GM12878 (cell line): ENCODE data around the gene DDX31. TPM values are rescaled to one million over a fixed set of nuclear protein-coding genes. Genes with fewer than 3 reads are reported as not detected.

Experiments used
- ATAC-seq: fragments of 200-7000 bp; cut with Tn5 transposase; 3 replicates; pipeline ENCODE4 v1.9.1; 2020; ENCODE audit warnings: mild to moderate bottlenecking, moderate library complexity
- BruUV-seq: library from RNA; stranded (reverse); fragments of 400-500 nt; replicated peaks from 2 replicates; lab custom pipeline; 2021; lab: Mats Ljungman, UMichigan
- CTCF ChIA-PET: fragments of 300-600 bp; sonication (Branson Sonifier 250); formaldehyde crosslinking; extraction: SDS; loops from one replicate; lab custom pipeline; 2021; ENCODE audit warnings: inconsistent platforms; lab: Yijun Ruan, JAX
- POLR2A ChIA-PET: fragments of 350-600 bp; formaldehyde crosslinking; extraction: SDS; loops from one replicate; lab custom pipeline; 2021; ENCODE audit warnings: inconsistent platforms; lab: Charles Lee
- RAD21 ChIA-PET: fragments of 300-600 bp; sonication (Branson Sonifier 250); formaldehyde crosslinking; loops from one replicate; lab custom pipeline; 2023; ENCODE audit warnings: antibody characterized with exemption; ENCODE audit not compliant: unreplicated experiment; lab: Charles Lee
- SMC1A ChIA-PET: fragments of 300-600 bp; sonication (Branson Sonifier 250); formaldehyde crosslinking; loops from one replicate; lab custom pipeline; 2023; ENCODE audit not compliant: unreplicated experiment, uncharacterized antibody; lab: Charles Lee
- DNase-seq: peaks from one replicate; pipeline ENCODE4 v3.0.0-alpha.2; 2011; ENCODE audit warnings: low read depth, low spot score
- FAIRE-seq: peaks from 3 replicates; lab custom pipeline; 2011; peaks lifted over from hg19 to GRCh38; lab: Jason Lieb, UNC
- H2AFZ ChIP-seq: 2 replicates; pipeline ENCODE4 v1.6.0; 2011; ENCODE audit warnings: low read depth, low read length, control low read depth; ENCODE audit not compliant: control insufficient read depth
- H3K27ac ChIP-seq: 2 replicates; pipeline ENCODE4 v1.5.1; 2011; ENCODE audit warnings: control low read depth; ENCODE audit not compliant: control insufficient read depth, insufficient read depth
- H3K27me3 ChIP-seq, 2 experiments: replicated peaks in 1 of 2; 2 replicates each; pipeline versions ENCODE4 v1.6.0 to v1.6.1; 2011; ENCODE audit warnings: low read length in 1 of 2; ENCODE audit not compliant: control insufficient read depth in 2 of 2, insufficient read depth in 2 of 2
- H3K36me3 ChIP-seq, 2 experiments: 2 replicates each; pipeline ENCODE4 v1.5.1; 2011; ENCODE audit warnings: low read length in 1 of 2; ENCODE audit not compliant: control insufficient read depth in 2 of 2, insufficient read depth in 2 of 2
- H3K4me1 ChIP-seq: 2 replicates; pipeline ENCODE4 v1.6.1; 2011; ENCODE audit warnings: mild to moderate bottlenecking, low read length, moderate library complexity, mixed read lengths; ENCODE audit not compliant: control insufficient read depth, insufficient read depth
- H3K4me2 ChIP-seq: 2 replicates; pipeline ENCODE4 v1.6.0; 2011; ENCODE audit warnings: control low read depth; ENCODE audit not compliant: control insufficient read depth, insufficient read depth
- H3K4me3 ChIP-seq: fragments of 200-600 bp; sonication (generic); 2 replicates; pipeline ENCODE4 v1.5.1; 2016
- H3K79me2 ChIP-seq: 2 replicates; pipeline ENCODE4 v1.6.0; 2011; ENCODE audit warnings: low read length; ENCODE audit not compliant: control insufficient read depth, insufficient read depth
- H3K9ac ChIP-seq: 2 replicates; pipeline ENCODE4 v1.8.0; 2011; ENCODE audit warnings: low read length, control low read depth, mixed read lengths; ENCODE audit not compliant: control insufficient read depth, insufficient read depth
- H3K9me3 ChIP-seq: replicated peaks from 3 replicates; pipeline ENCODE4 v1.5.1; 2011; ENCODE audit warnings: mild to moderate bottlenecking, low read length; ENCODE audit not compliant: control insufficient read depth, insufficient read depth
- H4K20me1 ChIP-seq: 2 replicates; pipeline ENCODE4 v1.6.0; 2011; ENCODE audit not compliant: control insufficient read depth, insufficient read depth
- BACH1 ChIP-seq: fragments of 450-650 bp; IDR thresholded peaks from 2 replicates; pipeline ENCODE4 v1.6.1; 2017; ENCODE audit warnings: mild to moderate bottlenecking, borderline replicate concordance
- BMI1 ChIP-seq: fragments of 450-650 bp; IDR thresholded peaks from 2 replicates; pipeline ENCODE4 v1.6.1; 2016; ENCODE audit warnings: mild to moderate bottlenecking, moderate library complexity, borderline replicate concordance
- CBX5 ChIP-seq: sonication (generic); IDR thresholded peaks from 2 replicates; pipeline ENCODE4 v1.6.1; 2016; ENCODE audit warnings: low read depth, moderate library complexity, mild to moderate bottlenecking, inconsistent platforms
- CEBPZ ChIP-seq: fragments of 150-350 bp; IDR thresholded peaks from 2 replicates; pipeline ENCODE4 v1.6.1; 2016; ENCODE audit warnings: low read depth, low read length
- CHD2 ChIP-seq: IDR thresholded peaks from 2 replicates; pipeline ENCODE4 v1.6.1; 2011; ENCODE audit warnings: low read depth, low read length, improper control_type of control experiment, borderline replicate concordance
- CREM ChIP-seq: IDR thresholded peaks from 2 replicates; pipeline ENCODE4 v1.6.1; 2014; ENCODE audit warnings: antibody characterized with exemption, low read depth
- DPF2 ChIP-seq: fragments of 450-650 bp; IDR thresholded peaks from 2 replicates; pipeline ENCODE4 v1.6.1; 2017; ENCODE audit warnings: mild to moderate bottlenecking
- E4F1 ChIP-seq: fragments of 450-650 bp; IDR thresholded peaks from 2 replicates; pipeline ENCODE4 v1.6.1; 2018; ENCODE audit warnings: borderline replicate concordance, mild to moderate bottlenecking; ENCODE audit not compliant: partially characterized antibody
- EZH2 ChIP-seq: IDR thresholded peaks from 2 replicates; pipeline ENCODE4 v1.6.1; 2012; ENCODE audit warnings: low read depth, mild to moderate bottlenecking, control low read depth, inconsistent platforms, low read length, borderline replicate concordance; ENCODE audit not compliant: control insufficient read depth
- FOXK2 ChIP-seq: fragments of 450-650 bp; IDR thresholded peaks from 2 replicates; pipeline ENCODE4 v1.6.1; 2017; ENCODE audit warnings: mild to moderate bottlenecking, moderate library complexity
- IRF4 ChIP-seq: IDR thresholded peaks from 2 replicates; pipeline ENCODE4 v1.6.1; 2011; ENCODE audit warnings: low read depth, low read length
- LARP7 ChIP-seq: fragments of 450-650 bp; IDR thresholded peaks from 2 replicates; pipeline ENCODE4 v1.6.1; 2017; ENCODE audit warnings: mild to moderate bottlenecking
- PML ChIP-seq: IDR thresholded peaks from 2 replicates; pipeline ENCODE4 v1.6.1; 2012; ENCODE audit warnings: low read length, inconsistent platforms
- SIX5 ChIP-seq: IDR thresholded peaks from 2 replicates; pipeline ENCODE4 v1.6.1; 2011; ENCODE audit warnings: mild to moderate bottlenecking, low read depth, low read length, moderate library complexity; ENCODE audit not compliant: severe bottlenecking
- SMAD1 ChIP-seq: fragments of 450-650 bp; IDR thresholded peaks from 2 replicates; pipeline ENCODE4 v1.6.1; 2018; ENCODE audit warnings: mild to moderate bottlenecking, low read depth; ENCODE audit not compliant: partially characterized antibody
- SMARCA5 ChIP-seq: fragments of 450-650 bp; IDR thresholded peaks from 2 replicates; pipeline ENCODE4 v1.6.1; 2017; ENCODE audit warnings: mild to moderate bottlenecking
- SMC3 ChIP-seq: IDR thresholded peaks from 2 replicates; pipeline ENCODE4 v1.6.1; 2011; ENCODE audit warnings: low read length, improper control_type of control experiment, borderline replicate concordance
- STAT3 ChIP-seq: IDR thresholded peaks from 2 replicates; pipeline ENCODE4 v1.6.1; 2011; ENCODE audit warnings: low read depth, low read length, improper control_type of control experiment
- SUPT20H ChIP-seq: IDR thresholded peaks from 2 replicates; pipeline ENCODE4 v1.6.1; 2011; ENCODE audit warnings: low read depth, mild to moderate bottlenecking, low read length, moderate library complexity, borderline replicate concordance; ENCODE audit not compliant: control insufficient read depth
- TCF7 ChIP-seq: IDR thresholded peaks from 2 replicates; pipeline ENCODE4 v1.6.1; 2014; ENCODE audit warnings: antibody characterized with exemption, borderline replicate concordance
- YY1 ChIP-seq: IDR thresholded peaks from 2 replicates; pipeline ENCODE4 v1.6.1; 2011; ENCODE audit warnings: low read depth, mild to moderate bottlenecking, low read length
- WGBS: methylation state at CpG from one replicate; pipeline ENCODE4 v1.1.6; 2016; ENCODE audit warnings: low lambda C conversion rate; ENCODE audit not compliant: insufficient replicate concordance, insufficient coverage; ENCODE audit errors: missing lambda C conversion rate; 5-methylcytosine and 5-hydroxymethylcytosine counted together
- in situ Hi-C: fragments of 300-500 bp; cut with MboI; formaldehyde crosslinking; loops from 9 replicates; pipeline ENCODE4 v1.14.3; 2018; ENCODE audit warnings: mixed read lengths
- intact Hi-C: fragments of 100-400 bp; cut with micrococcal nuclease; formaldehyde crosslinking; loops from one replicate; pipeline ENCODE4 v1.14.2; 2022; ENCODE audit not compliant: unreplicated experiment
- polyA plus RNA-seq, 11 experiments: library from polyadenylated mRNA; depleted of rRNA in 4 of 11; unstranded in 6 of 11; stranded (reverse) in 5 of 11; fragments of >200 nt; fragmentation: Nextera tagmentation in 4 of 11; fragmentation: Illumina TruSeq in 1 of 11; extraction: Ambion mirVana in 4 of 11; extraction: Trizol in 1 of 11; gene quantifications; 1 replicate in 1 of 11; 2 replicates in 10 of 11; pipeline versions ENCODE4 v1.2.1 to v1.2.3, GENCODE V29; 2011 to 2016; ENCODE audit warnings: inconsistent platforms in 2 of 11, missing spikeins in 2 of 11, low read depth in 1 of 11
- total RNA-seq, 4 experiments: library from RNA; depleted of rRNA in 3 of 4; stranded (reverse); fragments of >200 nt in 3 of 4; fragmentation: Illumina TruSeq in 1 of 4; extraction: Trizol in 1 of 4; gene quantifications; 2 replicates each; pipeline versions ENCODE4 v1.2.1 to v1.2.3, GENCODE V29; 2013 to 2021

Gene DDX31
- total and polyA plus RNA-seq, 10 of the 15 experiments (the other 5 are each of a cell fraction or from before 2014, with no cell fraction given), result 12.1 to 30.8 (median 20.8) TPM

DNA sequence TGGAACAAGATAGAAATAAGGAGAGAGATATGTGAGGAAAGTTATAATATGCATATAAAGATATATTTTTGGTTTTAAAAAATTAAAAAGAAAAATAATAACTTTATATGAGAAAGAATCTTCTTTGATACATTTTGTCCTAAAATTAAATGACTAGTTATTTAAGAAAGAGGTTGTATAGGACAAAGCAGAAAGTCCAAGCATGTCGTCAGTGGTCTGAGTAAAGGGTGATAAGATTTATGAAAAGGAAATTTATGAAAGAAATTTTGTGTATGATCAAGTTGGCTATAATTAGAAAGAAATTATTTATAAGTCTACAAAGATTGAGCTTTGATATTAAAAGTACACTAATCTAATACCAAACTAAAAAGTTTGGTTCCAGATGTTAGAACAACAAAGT lies 32.5 kb upstream of the DDX31 start (continued):
- no peak for TF ChIP-seq SMAD1
- TF ChIP-seq BMI1, result no peak
- TF ChIP-seq SMC3, result no peak

DNA sequence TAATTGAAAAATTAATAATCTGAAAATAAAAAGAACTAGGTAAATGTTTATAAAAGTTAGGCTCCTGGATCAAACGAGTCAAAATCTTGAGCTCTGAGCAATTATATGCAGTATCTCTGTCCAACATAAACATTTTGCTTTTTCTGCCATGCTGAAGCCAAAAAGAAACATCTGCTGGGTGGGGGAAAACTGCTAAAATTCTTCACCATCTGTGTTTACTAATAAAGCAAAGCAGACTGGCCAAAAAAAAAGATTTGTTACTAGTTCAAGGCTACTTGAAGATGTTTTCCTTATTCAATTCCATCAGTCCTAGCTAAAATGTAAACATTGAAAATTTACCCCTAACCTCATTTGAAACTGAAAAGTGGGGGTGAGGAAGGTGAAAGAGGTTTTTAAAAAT lies 30.2 kb upstream of the DDX31 start:
- no peak overlapping the region for H3K9ac ChIP-seq
- SMC1A ChIA-PET, result no interaction called here
- in situ Hi-C loops, result no loop called here
- FAIRE-seq (no peak), DNase-seq (no peak), ATAC-seq (no peak)
- CTCF ChIA-PET, result interaction anchor here (1.7 kb wide), 1 partner anchor 49 kb away, joined by 5 read pairs; no protein-coding TSS in a partner anchor
- POLR2A ChIA-PET, result interaction anchor here (0.6 kb wide), 1 partner anchor 16 kb away, joined by 6 read pairs; no protein-coding TSS in a partner anchor
- no peaks in the 10 kb centered on the region for H3K27me3 ChIP-seq
- no peak overlapping the region for H2AFZ ChIP-seq
- H3K36me3 ChIP-seq, result no peaks in the 10 kb centered on the region
- RAD21 ChIA-PET, result interaction anchor here (0.7 kb wide), 1 partner anchor 117 kb away, joined by 3 read pairs; no protein-coding TSS in a partner anchor
- WGBS, result 0% methylated on average over 1 of the region's 1 CpG
- H3K4me2 ChIP-seq, result no peak overlapping the region
- H3K27ac ChIP-seq, result no peak overlapping the region
- no peak overlapping the region for H3K4me3 ChIP-seq
- H3K4me1 ChIP-seq, result no peaks in the 10 kb centered on the region
- no TSS peak for BruUV-seq
- no peaks in the 10 kb centered on the region for H3K79me2 ChIP-seq
- H4K20me1 ChIP-seq, result no peaks in the 10 kb centered on the region
- intact Hi-C loops, result no loop called here
- no peaks in the 10 kb centered on the region; the same call in none of the 3 replicates for H3K9me3 ChIP-seq
- TF ChIP-seq CEBPZ (no peak), FOXK2 (no peak), EZH2 (no peak), SMARCA5 (no peak), BACH1 (no peak), PML (no peak), CBX5 (no peak), E4F1 (no peak), TCF7 (no peak), DPF2 (no peak), STAT3 (no peak), CREM (no peak), SUPT20H (no peak), LARP7 (no peak), YY1 (no peak), IRF4 (no peak), CHD2 (no peak), SIX5 (no peak)
